ENCODE results near the gene NEU4.

NEU4 gene

DNA sequence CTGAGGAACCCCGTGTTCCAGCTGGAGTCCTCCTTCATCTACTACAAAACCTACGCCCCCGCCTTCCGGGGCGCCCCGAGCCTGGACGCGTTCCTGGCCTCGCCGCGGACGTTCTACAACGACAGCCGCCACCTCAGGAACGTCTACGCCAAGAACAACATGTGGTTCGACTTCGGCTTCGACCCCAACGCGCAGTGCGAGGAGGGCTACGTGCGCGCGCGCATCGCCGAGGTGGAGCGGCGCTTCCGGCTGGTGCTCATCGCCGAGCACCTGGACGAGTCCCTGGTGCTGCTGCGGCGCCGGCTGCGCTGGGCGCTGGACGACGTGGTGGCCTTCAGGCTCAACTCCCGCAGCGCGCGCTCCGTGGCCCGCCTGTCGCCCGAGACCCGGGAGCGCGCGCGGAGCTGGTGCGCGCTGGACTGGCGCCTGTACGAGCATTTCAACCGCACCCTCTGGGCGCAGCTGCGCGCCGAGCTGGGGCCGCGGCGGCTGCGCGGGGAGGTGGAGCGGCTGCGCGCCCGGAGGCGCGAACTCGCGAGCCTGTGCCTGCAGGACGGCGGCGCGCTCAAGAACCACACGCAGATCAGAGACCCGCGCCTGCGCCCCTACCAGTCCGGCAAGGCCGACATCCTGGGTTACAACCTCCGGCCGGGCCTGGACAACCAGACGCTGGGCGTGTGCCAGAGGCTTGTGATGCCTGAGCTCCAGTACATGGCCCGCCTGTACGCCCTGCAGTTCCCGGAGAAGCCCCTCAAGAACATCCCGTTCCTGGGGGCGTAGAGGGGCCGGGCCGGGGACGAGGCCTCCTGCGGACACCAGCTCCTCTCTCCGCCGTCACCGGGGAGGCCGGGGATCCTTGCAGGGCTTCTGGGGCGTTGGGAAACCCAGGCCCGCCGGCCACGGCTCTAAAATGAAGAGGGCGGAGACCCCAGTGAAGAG is 5.3 kb upstream of the NEU4 start:
- TF ChIP-seq TAF1 (IDR thresholded peaks at IDR 0.05; ENCODE audit: borderline replicate concordance, insufficient read depth, low read length) (no peak), POLR2AphosphoS5 (IDR thresholded peaks at IDR 0.05; ENCODE audit: low read depth, low read length) (no peak), SIN3A (IDR thresholded peaks at IDR 0.05; ENCODE audit: borderline replicate concordance, insufficient read depth, low read length) (no peak), FOXP2 (optimal IDR thresholded peaks at IDR 0.05; ENCODE audit: borderline replicate concordance, extremely low read depth, extremely low read length, insufficient read depth) (no peak)
- TF ChIP-seq, protein P1, sequence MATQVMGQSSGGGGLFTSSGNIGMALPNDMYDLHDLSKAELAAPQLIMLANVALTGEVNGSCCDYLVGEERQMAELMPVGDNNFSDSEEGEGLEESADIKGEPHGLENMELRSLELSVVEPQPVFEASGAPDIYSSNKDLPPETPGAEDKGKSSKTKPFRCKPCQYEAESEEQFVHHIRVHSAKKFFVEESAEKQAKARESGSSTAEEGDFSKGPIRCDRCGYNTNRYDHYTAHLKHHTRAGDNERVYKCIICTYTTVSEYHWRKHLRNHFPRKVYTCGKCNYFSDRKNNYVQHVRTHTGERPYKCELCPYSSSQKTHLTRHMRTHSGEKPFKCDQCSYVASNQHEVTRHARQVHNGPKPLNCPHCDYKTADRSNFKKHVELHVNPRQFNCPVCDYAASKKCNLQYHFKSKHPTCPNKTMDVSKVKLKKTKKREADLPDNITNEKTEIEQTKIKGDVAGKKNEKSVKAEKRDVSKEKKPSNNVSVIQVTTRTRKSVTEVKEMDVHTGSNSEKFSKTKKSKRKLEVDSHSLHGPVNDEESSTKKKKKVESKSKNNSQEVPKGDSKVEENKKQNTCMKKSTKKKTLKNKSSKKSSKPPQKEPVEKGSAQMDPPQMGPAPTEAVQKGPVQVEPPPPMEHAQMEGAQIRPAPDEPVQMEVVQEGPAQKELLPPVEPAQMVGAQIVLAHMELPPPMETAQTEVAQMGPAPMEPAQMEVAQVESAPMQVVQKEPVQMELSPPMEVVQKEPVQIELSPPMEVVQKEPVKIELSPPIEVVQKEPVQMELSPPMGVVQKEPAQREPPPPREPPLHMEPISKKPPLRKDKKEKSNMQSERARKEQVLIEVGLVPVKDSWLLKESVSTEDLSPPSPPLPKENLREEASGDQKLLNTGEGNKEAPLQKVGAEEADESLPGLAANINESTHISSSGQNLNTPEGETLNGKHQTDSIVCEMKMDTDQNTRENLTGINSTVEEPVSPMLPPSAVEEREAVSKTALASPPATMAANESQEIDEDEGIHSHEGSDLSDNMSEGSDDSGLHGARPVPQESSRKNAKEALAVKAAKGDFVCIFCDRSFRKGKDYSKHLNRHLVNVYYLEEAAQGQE (IDR thresholded peaks at IDR 0.05; ENCODE audit: insufficient read depth in 1 of 2, low read depth in 2 of 2, low read length in 2 of 2) = no peak

DNA sequence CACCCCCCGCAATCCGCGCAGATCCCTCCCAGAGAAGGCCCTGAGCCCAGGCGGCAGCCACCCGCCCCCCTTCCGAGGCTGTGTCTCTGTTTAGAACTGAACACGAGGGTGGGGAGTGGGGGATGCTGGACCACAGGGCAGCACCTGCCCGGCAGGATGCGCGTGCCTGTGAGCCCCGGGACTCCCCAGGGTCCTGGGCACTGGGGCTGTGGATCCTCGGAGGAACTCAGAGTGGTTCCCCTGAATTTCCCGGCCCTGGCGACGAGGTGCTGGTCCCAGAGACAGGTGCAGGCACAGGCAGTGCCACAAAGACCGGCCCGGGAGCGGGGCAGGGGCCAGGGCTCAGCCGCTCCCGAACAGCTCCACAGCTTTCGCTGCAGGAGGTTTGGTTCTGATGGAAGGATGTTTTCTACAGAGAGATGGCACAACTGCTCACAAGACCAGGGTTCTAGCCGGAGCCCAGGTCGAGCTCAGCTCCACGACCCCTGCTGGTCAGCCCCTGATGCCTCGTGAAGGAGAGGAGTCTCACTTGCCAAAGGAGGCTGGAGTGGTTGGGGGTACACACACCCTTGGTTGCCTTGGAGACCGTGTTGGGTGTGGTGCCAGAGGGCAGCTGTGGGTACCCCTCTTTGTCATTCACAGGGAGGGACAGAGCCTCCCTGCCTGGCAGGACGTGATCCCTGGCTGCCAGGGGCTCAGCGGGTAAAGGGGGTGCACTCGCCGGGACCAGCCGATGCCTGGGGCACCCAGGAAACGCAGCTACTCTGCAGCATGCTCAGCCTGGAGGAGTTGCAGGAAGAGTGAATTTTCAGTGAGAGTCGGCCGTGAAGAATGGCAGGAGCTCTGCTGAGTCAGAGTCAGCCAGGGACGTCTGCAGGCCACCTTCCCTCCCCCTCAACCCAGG is 4.4 kb upstream of the NEU4 start:
- TF ChIP-seq SIN3A (IDR thresholded peaks at IDR 0.05; ENCODE audit: borderline replicate concordance, insufficient read depth, low read length) (no peak), TAF1 (IDR thresholded peaks at IDR 0.05; ENCODE audit: borderline replicate concordance, insufficient read depth, low read length) (no peak), FOXP2 (optimal IDR thresholded peaks at IDR 0.05; ENCODE audit: borderline replicate concordance, extremely low read depth, extremely low read length, insufficient read depth) (no peak), POLR2AphosphoS5 (IDR thresholded peaks at IDR 0.05; ENCODE audit: low read depth, low read length) (no peak)
- TF ChIP-seq, protein P1 (IDR thresholded peaks at IDR 0.05; ENCODE audit: insufficient read depth in 1 of 2, low read depth in 2 of 2, low read length in 2 of 2) = no peak

DNA sequence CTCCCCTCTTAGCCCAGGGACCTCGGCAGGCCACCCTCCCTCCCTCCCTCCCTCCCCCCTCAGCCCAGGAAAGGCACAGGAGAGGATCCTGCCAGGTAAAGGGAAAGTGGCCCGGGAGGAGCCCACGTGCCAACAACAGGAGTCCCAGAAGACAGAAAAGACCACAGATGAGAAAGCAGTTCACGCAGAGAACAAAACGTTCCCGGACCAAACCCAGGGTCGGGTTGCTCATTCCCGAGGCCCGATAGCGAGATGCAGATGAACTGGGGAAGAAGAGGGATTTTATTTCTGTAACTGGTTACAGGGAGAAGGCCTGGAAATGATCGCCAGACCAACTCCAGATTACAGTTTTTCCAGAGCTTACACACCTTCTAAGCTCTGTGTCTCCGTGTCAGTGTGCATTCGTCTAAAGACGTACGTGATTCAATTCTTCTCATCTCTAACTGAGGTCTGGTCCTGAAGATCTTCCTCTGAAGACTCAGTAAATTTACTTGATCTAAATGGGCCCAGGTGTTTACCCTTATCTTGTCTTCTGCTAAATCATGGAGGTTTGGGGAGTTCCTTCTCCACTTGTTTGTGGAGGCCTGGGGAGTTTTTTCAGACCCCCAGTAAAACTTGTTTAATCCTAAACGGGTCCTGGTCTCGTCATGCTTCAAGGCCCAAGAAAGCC is 807 bp upstream of the NEU4 start:
- TF ChIP-seq POLR2AphosphoS5 (IDR thresholded peaks at IDR 0.05; ENCODE audit: low read depth, low read length) (no peak), SIN3A (IDR thresholded peaks at IDR 0.05; ENCODE audit: borderline replicate concordance, insufficient read depth, low read length) (no peak), TAF1 (IDR thresholded peaks at IDR 0.05; ENCODE audit: borderline replicate concordance, insufficient read depth, low read length) (no peak), FOXP2 (optimal IDR thresholded peaks at IDR 0.05; ENCODE audit: borderline replicate concordance, extremely low read depth, extremely low read length, insufficient read depth) (no peak)
- TF ChIP-seq, protein P1 (IDR thresholded peaks at IDR 0.05; ENCODE audit: insufficient read depth in 1 of 2, low read depth in 2 of 2, low read length in 2 of 2) = no peak

GRCh38 chr2:241809383-241810306 is 652 bp downstream of the NEU4 start:
- no peak for TF ChIP-seq POLR2AphosphoS5 (IDR thresholded peaks at IDR 0.05; ENCODE audit: low read depth, low read length)
- TF ChIP-seq, protein P1 (IDR thresholded peaks at IDR 0.05; ENCODE audit: insufficient read depth in 1 of 2, low read depth in 2 of 2, low read length in 2 of 2) = no peak
- no peak for TF ChIP-seq FOXP2 (optimal IDR thresholded peaks at IDR 0.05; ENCODE audit: borderline replicate concordance, extremely low read depth, extremely low read length, insufficient read depth)
- no peak for TF ChIP-seq TAF1 (IDR thresholded peaks at IDR 0.05; ENCODE audit: borderline replicate concordance, insufficient read depth, low read length)
- no peak for TF ChIP-seq SIN3A (IDR thresholded peaks at IDR 0.05; ENCODE audit: borderline replicate concordance, insufficient read depth, low read length)

Data from PFSK-1 (cell line).